Measurements from ENCODE around the gene KIF1A. TPM values are rescaled to one million over a fixed set of nuclear protein-coding genes. Genes with fewer than 3 reads are reported as not detected.

The KIF1A gene
- total RNA-seq, 6 experiments from 2014 or later, result not detected

- Mint-ChIP-seq H3K27me3 (ENCODE audit: insufficient read depth) (peaks cover 44% of the 10 kb centered on the region), H3K4me3 (no peak overlapping the region), H3K4me1 (ENCODE audit: low read depth) (no peaks in the 10 kb centered on the region), H3K27ac (no peak overlapping the region), H3K36me3 (ENCODE audit: low read depth) (no peaks in the 10 kb centered on the region), H3K9me3 (no peaks in the 10 kb centered on the region; the same call in 1 of the 2 replicates)
- no peak for DNase-seq
- peak; percentile 52 for TF ChIP-seq CTCF (IDR thresholded peaks at IDR 0.05)
Measured at GRCh38 chr2:240856151-240856980, 36.3 kb upstream of the KIF1A start.

- H3K27ac Mint-ChIP-seq, result no peak overlapping the region
- DNase-seq, result no peak
- H3K36me3 Mint-ChIP-seq (ENCODE audit: low read depth), result no peaks in the 10 kb centered on the region
- no peaks in the 10 kb centered on the region for H3K4me1 Mint-ChIP-seq (ENCODE audit: low read depth)
- peaks cover 44% of the 10 kb centered on the region for H3K27me3 Mint-ChIP-seq (ENCODE audit: insufficient read depth)
- TF ChIP-seq CTCF (IDR thresholded peaks at IDR 0.05), result no peak
- H3K9me3 Mint-ChIP-seq, result no peaks in the 10 kb centered on the region; the same call in 1 of the 2 replicates
- H3K4me3 Mint-ChIP-seq, result no peak overlapping the region
Measured at GRCh38 chr2:240855670-240856069, 35.7 kb upstream of the KIF1A start.

- DNase-seq, result no peak
Measured at GRCh38 chr2:240852671-240853314, 32.8 kb upstream of the KIF1A start.

GRCh38 chr2:240851078-240851991, 31.3 kb upstream of the KIF1A start:
- peak; percentile 66 for DNase-seq
- Mint-ChIP-seq H3K4me1 (ENCODE audit: low read depth) (no peaks in the 10 kb centered on the region), H3K36me3 (ENCODE audit: low read depth) (no peaks in the 10 kb centered on the region), H3K4me3 (no peak overlapping the region), H3K27ac (no peak overlapping the region), H3K9me3 (no peaks in the 10 kb centered on the region; the same call in 1 of the 2 replicates), H3K27me3 (ENCODE audit: insufficient read depth) (peaks cover 27% of the 10 kb centered on the region)
- peak; percentile 98 for TF ChIP-seq CTCF (IDR thresholded peaks at IDR 0.05)

More at GRCh38 chr2:240852671-240853314, 32.8 kb upstream of the KIF1A start:
- H3K4me3 Mint-ChIP-seq, result no peak overlapping the region
- H3K36me3 Mint-ChIP-seq (ENCODE audit: low read depth), result no peaks in the 10 kb centered on the region
- H3K9me3 Mint-ChIP-seq, result no peaks in the 10 kb centered on the region; the same call in 1 of the 2 replicates
- H3K27me3 Mint-ChIP-seq (ENCODE audit: insufficient read depth), result peaks cover 24% of the 10 kb centered on the region
- TF ChIP-seq CTCF (IDR thresholded peaks at IDR 0.05), result no peak
- H3K27ac Mint-ChIP-seq, result no peak overlapping the region
- no peaks in the 10 kb centered on the region for H3K4me1 Mint-ChIP-seq (ENCODE audit: low read depth)

- H3K36me3 Mint-ChIP-seq (ENCODE audit: low read depth), result no peaks in the 10 kb centered on the region
- H3K27me3 Mint-ChIP-seq (ENCODE audit: insufficient read depth), result peaks cover 27% of the 10 kb centered on the region
- H3K4me1 Mint-ChIP-seq (ENCODE audit: low read depth), result no peaks in the 10 kb centered on the region
- no peak overlapping the region for H3K4me3 Mint-ChIP-seq
- no peak for DNase-seq
- no peaks in the 10 kb centered on the region; the same call in 1 of the 2 replicates for H3K9me3 Mint-ChIP-seq
- TF ChIP-seq CTCF (IDR thresholded peaks at IDR 0.05), result no peak
- no peak overlapping the region for H3K27ac Mint-ChIP-seq
Measured at GRCh38 chr2:240850756-240851077, 30.7 kb upstream of the KIF1A start.
